KOPT-K1 (cell line): ENCODE data around the gene PGP.
"Not testable (repeated sequence)": the region's sequence is repeated elsewhere in the genome, so short reads cannot be mapped to it uniquely, and the experiment has no call there.

Experiments used
- H3K27ac ChIP-seq: fragments of 200-600 bp; sonication (generic); 2 replicates; pipeline ENCODE4 v1.5.1; 2016; ENCODE audit warnings: antibody characterized with exemption, mild to moderate bottlenecking, low read depth, low read length; ENCODE audit not compliant: poor library complexity, severe bottlenecking
- H3K36me3 ChIP-seq: fragments of 200-600 bp; sonication (generic); 2 replicates; pipeline ENCODE4 v1.5.1; 2017; ENCODE audit warnings: antibody characterized with exemption, mild to moderate bottlenecking, low read length, moderate library complexity; ENCODE audit not compliant: insufficient read depth
- H3K9me3 ChIP-seq: fragments of 200-600 bp; sonication (generic); 2 replicates; pipeline ENCODE4 v1.5.1; 2017; ENCODE audit warnings: antibody characterized with exemption, low read length, mild to moderate bottlenecking; ENCODE audit not compliant: insufficient read depth, poor library complexity, severe bottlenecking

Gene PGP, protein sequence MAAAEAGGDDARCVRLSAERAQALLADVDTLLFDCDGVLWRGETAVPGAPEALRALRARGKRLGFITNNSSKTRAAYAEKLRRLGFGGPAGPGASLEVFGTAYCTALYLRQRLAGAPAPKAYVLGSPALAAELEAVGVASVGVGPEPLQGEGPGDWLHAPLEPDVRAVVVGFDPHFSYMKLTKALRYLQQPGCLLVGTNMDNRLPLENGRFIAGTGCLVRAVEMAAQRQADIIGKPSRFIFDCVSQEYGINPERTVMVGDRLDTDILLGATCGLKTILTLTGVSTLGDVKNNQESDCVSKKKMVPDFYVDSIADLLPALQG

DNA sequence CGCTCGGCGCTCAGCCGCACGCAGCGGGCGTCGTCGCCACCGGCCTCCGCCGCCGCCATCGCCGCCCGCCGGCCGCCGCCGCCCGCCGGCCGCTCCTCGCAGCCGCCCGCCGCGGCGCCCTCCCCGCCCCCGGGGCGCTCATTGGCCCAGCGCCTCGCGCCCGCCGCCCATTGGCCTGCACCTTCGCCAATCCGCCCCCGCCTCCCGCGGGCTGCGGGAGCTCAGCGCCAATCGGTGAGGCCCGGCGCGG, at the start of gene PGP:
TSS of gene PGP (minus strand) at position 122 of the 250 bp plus-strand sequence. CDS start at position 59, 63 bp downstream.
- no peaks in the 10 kb centered on the region for H3K9me3 ChIP-seq
- H3K36me3 ChIP-seq, result peaks cover 30% of the 10 kb centered on the region
- H3K27ac ChIP-seq, result peak within 1 kb of the TSS; percentile 90

DNA sequence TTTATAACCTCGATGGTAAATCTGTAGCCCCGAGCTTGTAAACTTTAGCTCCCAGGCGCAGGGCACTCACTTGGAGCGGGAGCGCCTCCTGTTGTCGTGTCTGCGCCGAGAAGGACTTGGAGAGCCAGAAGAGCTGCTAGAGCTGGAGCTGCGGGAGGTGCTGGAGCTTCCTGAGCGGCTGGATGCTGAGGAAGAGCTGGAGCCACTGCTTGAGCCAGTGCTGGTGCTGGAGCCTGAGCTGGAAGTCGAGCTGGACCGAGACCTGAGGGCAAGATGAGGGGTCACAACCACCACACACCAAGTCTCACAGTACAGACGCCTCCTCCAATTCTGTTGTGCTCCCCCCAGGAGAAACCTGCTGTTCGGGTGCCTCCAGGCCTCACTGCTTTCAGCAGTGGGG, 48.4 kb upstream of the PGP start:
- H3K27ac ChIP-seq, H3K9me3 ChIP-seq: not testable (repeated sequence)
- H3K36me3 ChIP-seq, result peaks cover 81% of the 10 kb centered on the region

DNA sequence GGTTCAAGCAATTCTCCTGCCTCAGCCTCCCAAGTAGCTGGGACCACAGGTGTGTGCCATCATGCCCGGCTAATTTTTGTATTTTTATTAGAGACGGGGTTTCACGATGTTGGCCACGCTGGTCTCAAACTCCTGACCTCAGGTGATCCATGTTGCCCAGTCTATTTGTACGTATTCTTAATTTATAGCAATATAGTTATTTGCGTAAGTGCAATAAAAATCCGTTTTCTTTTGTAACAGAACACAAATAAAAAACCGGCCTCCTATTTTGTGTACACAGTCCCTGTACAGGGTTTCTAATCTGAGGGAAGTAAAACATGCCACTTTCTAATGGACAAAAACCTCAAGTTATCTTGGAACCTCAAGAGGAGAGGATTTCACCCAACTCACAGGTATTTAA, 45.6 kb upstream of the PGP start:
- Histone ChIP-seq H3K36me3 (peaks cover 100% of the 10 kb centered on the region), H3K27ac (no peak overlapping the region), H3K9me3 (no peaks in the 10 kb centered on the region)

DNA sequence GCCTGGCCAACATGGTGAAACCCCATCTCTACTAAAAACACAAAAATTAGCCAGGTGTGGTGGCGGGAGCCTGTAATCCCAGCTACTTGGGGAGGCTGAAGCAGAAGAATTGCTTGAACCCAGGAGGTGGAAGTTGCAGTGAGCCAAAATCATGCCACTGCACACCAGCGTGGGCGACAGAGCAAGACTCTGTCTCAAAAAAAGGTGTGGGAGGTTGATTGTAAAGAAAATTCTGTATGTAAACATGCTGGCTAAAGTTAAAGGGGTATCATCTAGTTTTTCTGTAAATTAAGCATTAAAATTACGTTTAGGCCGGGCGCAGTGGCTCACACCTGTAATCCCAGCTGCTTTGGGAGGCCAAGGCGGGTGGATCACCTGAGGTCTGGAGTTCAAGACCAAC, 43.9 kb upstream of the PGP start:
- H3K27ac ChIP-seq, H3K9me3 ChIP-seq: not testable (repeated sequence)
- peaks cover 100% of the 10 kb centered on the region for H3K36me3 ChIP-seq

DNA sequence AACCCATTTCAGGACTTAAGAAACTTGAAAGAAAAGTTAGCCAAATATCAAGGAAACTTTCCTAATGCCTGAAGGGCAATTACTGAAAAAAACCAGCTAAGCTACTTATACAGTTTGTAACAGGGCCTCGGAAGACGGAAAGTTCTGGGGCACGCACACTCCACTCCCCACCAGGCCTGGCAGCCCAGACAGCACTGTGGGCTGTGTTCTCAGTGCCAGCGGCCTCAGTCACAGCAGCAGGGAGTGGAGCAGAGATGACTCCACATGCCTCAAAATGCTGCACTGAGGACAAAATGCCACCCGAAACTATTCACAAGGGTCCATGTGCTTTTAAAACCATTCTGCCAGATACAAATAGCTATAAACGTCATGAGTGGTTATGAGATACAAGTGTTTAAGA, 43.1 kb upstream of the PGP start:
- Histone ChIP-seq H3K27ac (no peak overlapping the region), H3K36me3 (peaks cover 100% of the 10 kb centered on the region)

DNA sequence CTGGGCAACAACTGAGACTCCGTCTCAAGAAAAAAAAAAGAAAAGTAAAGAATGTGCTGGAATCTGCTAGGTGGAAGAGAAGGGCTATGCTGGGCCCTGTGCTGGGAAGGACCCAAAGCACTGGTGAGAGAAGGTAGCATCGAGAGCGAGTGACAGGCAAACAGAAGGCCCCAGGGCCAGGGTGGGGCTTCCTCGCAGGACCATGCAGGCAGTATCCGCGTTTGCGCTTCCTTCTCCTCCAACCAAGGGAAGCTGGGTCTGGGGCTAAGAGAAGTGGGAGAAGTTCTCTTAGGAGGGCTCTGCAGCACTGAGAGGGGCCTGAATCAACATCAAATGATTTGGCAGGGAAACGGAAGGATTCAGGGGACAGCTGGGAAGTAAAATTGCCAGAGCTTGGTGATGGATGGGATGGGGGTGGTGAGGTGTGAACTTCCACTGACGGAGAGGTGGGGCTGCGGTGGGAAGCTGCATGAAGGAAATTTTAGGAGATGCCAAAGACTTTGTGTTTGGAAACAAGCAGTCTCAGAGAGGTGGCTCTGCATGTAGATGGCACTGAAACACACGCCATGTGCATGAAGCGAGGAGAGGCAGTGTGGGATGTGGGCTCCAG, 42.0 kb upstream of the PGP start:
- H3K27ac ChIP-seq, result no peak overlapping the region
- H3K36me3 ChIP-seq, result peaks cover 100% of the 10 kb centered on the region
- H3K9me3 ChIP-seq, result no peaks in the 10 kb centered on the region

More for the DNA sequence above, 43.1 kb upstream of the PGP start:
- H3K9me3 ChIP-seq, result no peaks in the 10 kb centered on the region

DNA sequence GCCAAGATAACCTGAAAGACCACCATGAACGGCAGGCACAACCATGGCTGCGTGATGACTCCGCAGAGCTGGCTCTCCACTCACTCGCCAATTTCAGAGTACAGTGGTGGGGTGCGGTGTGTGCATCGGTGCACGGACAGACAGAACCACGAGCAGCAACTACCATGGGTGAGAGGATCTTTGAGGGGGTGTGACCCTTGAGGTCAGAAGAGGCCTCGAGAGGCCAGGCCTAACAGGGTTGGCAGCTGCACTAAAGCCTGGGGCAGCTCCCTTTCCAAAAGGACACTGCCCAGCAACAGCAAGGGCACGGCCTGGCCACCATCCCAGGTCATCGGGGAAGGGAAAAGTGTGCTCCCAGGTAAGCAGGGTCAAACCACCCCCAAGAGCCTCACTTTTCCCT, 38.7 kb upstream of the PGP start:
- peaks cover 99% of the 10 kb centered on the region for H3K36me3 ChIP-seq
- H3K27ac ChIP-seq, result no peak overlapping the region

DNA sequence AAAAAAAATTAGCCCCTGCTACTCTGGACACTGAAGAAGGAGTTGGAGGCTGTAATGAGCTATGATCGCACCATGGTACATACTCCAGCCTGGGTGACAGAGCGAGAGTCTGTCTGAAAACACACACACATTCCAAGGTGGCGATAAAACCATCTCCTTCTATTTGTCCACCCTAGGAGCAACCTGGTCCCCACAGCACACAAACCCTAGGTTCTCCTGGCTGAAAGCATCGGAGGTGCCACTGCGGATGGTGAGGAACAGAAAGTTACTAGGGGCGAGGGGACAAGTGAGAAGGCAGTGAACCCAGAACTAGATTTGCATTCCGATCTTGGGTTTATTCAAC, 38.1 kb upstream of the PGP start:
- Histone ChIP-seq H3K27ac (no peak overlapping the region), H3K9me3 (no peaks in the 10 kb centered on the region), H3K36me3 (peaks cover 99% of the 10 kb centered on the region)

More for the DNA sequence above, 38.7 kb upstream of the PGP start:
- no peaks in the 10 kb centered on the region for H3K9me3 ChIP-seq

DNA sequence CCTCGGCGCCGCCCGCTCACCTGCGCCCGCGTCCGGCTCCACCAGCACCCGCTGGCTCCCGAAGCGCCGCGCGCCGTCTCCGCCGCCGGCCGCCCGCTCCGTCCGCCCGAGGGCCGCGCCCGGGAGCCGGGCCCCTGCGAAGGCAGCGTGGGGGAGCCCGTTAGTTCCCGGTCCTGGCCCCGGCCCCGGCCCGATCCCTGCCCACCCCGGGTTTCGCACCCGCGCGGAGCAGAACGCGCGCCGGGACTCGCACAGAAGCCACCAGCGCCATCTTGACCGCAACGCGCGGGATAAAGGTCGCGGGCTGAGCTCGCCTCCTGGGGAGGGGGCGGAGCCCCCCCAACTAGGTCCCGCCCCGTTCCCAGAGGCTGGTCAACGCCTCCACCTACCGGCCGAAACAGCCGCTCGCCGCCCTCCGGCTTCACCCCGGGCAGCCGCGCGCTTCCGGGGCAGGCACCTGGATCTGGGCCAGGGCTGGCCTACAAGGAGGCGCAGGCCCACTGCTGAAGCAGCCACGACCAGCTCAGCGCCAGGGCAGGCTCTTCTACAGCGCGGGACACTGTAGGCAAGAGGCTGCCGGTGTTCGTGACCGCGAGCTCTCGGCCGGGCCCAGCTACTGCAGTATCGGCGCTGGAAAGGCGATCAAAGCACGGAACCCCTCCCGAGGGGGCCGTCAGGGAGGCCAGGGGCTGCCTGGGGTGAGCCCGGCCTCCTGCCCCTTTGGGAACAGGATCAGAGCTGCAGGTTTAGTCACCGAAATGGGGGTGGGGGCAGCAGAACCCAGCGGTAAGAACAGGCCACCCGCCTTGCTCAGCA, 36.9 kb upstream of the PGP start, which contains the start of gene ECI1:
TSS of gene ECI1 (minus strand) at position 292 of the 816 bp plus-strand sequence. CDS start at position 271, 21 bp downstream.
- Histone ChIP-seq H3K9me3 (no peaks in the 10 kb centered on the region), H3K27ac (no peak within 1 kb of the TSS), H3K36me3 (peaks cover 99% of the 10 kb centered on the region)

DNA sequence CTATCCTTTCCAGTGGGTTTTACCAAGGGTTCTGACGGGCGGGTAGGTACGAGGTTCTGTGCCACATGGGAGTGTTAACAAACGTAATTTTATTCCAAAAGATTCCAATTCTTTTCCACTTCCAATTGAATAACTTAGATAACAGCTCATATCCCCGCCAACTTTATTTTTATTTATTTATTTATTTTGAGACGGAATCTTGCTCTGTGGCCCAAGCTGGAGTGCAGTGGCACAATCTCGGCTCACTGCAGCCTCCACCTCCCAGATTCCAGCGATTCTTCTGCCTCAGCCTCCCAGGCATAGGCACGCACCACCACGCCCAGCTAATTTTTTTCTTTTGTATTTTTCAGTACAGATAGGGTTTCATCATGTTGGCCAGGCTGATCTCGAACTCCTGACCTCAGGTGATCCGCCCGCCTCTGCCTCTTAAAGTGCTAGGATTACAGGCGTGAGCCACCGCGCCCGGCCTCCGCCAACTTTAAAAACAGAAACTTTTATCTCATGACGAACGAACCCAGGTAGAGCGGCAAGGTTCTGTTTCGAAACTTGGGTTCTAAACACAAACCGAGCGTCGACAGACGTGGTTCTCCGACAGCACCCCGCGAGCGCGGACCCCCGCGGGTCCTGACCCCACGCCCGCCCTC, 36.1 kb upstream of the PGP start:
- Histone ChIP-seq H3K27ac (no peak overlapping the region), H3K36me3 (peaks cover 99% of the 10 kb centered on the region), H3K9me3 (no peaks in the 10 kb centered on the region)

DNA sequence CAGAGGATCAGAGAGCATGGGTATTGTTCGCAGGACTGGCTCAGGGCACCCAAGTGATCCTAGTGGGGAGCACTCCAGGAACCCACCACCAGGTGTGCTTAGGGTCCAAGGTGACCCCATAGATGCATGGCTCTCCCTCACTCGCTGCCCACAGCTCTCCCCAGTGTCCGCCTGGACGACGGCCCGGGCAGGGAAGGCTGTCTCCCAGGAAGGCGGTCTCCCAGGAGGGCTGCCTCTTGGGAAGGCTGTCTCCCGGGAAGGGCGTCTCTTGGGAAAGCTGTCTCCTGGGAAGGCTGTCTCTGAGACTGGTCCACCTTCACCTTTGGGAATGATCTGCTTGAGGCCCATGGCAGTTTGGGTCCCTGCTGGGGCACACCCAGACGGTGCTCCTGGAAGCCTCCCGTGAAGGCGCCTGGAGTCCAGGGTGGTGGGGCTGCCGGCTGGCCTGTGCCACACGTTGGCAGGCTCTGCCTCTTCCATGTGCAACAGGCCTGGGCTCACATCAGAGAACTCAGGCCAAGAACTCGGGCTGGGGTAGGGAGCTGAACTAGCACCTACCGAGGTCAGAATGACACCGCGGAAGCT, 31.8 kb upstream of the PGP start:
- no peak overlapping the region for H3K27ac ChIP-seq
- H3K9me3 ChIP-seq, result no peaks in the 10 kb centered on the region
- H3K36me3 ChIP-seq, result peaks cover 99% of the 10 kb centered on the region

DNA sequence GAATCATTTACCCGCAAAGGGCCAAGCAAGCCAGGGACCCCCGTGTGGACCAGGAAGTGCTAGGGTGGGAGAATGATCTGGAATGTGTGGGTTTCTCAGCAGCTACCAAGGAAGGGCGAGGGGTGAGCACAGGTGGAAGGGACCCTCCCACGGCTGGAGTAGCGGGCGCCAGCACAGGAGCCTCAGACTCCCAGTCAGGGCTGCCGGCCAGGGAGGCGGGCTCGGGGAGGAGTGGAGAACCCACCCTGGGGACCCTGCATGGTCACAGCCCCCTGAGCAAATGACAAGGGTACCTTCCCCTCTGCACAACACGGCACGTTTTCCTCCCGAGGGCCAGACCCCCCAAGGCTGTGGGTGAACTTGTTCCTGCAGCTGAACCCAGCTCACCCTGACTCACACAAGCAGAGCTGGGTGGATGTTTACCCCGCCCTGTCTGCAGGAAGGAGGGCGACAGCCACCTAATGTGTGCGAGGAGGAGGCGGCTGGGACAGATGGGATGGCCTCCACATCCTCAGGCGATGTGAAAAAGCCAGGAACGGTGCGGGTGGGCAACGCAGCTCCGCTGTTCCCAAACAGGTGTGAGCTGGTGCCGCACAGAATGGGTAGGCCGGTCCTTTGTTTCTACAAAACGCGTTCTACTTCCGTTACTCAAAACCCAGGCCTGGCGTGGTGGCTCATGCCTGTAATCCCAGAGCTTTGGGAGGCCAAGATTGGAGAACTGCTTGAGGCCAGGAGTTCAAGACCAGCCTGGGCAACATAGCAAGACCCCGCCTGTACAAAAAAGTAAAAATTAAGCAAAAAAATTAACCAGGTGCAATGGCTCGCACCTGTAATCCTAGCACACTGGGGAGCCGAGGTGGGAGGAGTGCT, 30.5 kb upstream of the PGP start:
- H3K9me3 ChIP-seq, result no peaks in the 10 kb centered on the region
- H3K27ac ChIP-seq, result no peak overlapping the region
- H3K36me3 ChIP-seq, result peaks cover 90% of the 10 kb centered on the region

DNA sequence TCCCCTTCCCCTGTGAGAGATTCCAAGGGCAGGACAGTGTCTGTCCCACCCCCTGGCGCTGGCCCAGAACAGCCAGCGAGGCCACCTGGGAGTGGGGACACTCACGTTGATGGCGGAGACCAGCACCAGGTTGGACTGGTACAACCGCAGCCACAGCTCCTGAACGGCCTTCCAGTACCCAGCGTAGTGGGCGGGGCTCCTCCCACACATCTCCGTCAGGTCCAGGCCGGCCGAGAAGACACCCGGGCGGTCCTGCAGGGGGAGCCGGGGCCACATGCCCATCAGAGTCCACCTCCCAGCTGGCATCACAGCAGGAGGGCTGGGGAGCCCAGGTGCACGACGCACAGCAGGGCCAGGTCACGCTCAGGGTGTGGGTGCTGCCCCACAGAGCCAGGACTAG, 29.7 kb upstream of the PGP start:
- no peak overlapping the region for H3K27ac ChIP-seq
- H3K9me3 ChIP-seq, result no peaks in the 10 kb centered on the region
- peaks cover 88% of the 10 kb centered on the region for H3K36me3 ChIP-seq

DNA sequence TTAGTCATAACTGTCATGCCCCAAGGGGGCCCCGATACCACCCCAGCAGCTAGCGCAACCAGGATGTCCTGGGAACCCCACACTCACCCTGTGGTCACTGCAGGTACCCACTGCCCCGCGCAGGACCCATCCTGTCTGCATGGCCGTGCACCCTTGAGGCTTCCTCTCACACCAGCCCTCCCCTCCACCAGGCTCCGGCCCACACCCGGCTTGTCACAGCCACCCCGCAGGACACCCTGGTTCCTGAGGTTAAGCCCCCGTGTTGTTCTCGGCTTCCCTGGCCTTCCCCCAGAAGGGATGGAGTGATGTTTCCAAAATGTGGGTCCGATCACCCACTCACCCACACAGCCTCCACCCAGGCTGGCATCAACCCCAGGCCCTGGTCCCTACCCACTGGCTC, 29.1 kb upstream of the PGP start:
- no peak overlapping the region for H3K27ac ChIP-seq
- H3K36me3 ChIP-seq, result peaks cover 88% of the 10 kb centered on the region
- no peaks in the 10 kb centered on the region for H3K9me3 ChIP-seq
